Measurements from ENCODE around the gene DNAJB9.
"Not testable (repeated sequence)": the region's sequence is repeated elsewhere in the genome, so short reads cannot be mapped to it uniquely, and the experiment has no call there.

DNAJB9 gene

DNA sequence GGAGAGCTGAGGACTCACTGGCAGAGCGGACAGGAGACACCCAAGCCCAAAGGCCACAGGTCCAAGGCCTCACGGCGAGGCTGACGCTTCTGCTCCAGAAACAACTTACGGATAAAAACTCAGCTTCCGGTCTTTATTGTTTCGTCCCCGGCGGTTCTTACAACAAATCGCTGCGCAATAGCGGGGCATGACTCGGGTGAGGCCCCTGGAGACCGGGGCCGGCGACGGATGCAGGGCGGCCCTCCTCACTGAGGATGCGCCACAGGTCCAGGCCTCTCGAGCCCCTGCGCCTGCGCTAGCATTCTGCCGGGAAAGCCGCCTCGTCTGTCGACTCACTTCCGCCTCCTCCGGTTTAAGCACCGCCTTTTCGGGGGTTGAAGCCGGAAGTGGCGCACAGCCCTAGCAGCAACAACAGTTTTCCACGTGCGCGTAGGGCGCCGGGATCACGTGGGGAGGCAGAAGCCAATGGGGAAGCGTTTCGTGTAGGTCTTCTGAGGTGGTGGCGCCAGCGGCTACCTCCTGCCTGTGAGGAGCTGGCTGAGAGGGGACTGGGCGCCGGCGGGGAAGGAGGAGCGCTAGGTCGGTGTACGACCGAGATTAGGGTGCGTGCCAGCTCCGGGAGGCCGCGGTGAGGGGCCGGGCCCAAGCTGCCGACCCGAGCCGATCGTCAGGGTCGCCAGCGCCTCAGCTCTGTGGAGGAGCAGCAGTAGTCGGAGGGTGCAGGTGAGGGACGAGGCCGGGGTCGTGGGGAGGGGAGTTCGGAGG is at the start of gene DNAJB9, which contains the start of gene THAP5:
TSS of gene DNAJB9 (plus strand) at position 494 of the 765 bp plus-strand sequence. CDS start 1,853 bp downstream, outside the sequence.
TSS of gene THAP5 (minus strand) at position 326 of the 765 bp plus-strand sequence. CDS start at position 189, 137 bp downstream.
- peak; percentile 100 for DNase-seq (ENCODE audit: low spot score)

DNA sequence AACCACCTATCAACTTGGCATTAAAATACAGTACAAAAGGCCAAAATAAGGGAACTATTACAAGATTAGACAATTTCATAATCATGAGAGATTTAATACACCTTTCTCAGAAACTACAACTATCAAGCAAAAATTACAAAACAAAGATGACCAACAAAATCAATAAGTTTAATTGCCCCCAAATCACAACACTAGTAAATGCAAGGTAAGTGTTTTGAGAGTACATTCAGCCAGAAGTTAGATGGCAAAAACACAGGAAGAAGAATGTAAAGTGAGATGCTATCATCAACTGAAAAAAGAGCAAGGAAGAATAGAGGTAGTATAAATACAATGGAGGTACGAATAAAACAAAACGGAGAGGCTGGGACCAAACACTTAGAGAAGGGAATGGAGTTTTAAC is 46.9 kb upstream of the DNAJB9 start:
- DNase-seq (ENCODE audit: low spot score): no peak

DNA sequence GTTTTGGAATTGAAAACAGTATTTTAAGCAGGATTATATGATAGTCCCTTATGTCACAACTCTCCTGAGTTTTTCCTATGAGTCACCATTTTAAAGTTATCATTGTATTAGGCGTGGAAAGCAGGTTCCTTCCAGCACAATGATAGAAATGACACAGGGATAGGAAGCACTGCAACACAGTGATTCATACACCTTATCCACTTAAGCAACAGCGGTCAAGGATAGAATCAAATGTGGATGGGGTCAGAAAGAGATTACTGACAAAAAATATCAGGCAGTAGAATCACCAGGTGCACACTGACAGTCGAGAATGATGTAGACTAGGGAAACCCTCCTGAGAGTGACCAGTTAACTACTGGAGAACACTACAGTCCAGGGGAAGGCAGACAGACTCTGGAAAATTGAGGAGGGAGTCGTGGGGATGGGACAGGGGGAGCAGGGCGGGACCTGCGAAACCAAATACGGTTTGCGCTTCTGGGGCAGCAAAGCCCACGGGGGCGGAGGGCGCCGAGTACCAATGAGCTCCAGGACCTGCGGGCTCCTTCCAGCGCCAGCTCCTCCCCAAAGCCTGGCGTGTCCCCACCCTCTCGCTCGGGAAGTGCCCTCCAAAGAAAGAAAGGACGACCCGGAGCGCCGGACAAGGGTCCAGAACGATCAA is 44.2 kb upstream of the DNAJB9 start:
- DNase-seq (ENCODE audit: low spot score): peak; percentile 82

DNA sequence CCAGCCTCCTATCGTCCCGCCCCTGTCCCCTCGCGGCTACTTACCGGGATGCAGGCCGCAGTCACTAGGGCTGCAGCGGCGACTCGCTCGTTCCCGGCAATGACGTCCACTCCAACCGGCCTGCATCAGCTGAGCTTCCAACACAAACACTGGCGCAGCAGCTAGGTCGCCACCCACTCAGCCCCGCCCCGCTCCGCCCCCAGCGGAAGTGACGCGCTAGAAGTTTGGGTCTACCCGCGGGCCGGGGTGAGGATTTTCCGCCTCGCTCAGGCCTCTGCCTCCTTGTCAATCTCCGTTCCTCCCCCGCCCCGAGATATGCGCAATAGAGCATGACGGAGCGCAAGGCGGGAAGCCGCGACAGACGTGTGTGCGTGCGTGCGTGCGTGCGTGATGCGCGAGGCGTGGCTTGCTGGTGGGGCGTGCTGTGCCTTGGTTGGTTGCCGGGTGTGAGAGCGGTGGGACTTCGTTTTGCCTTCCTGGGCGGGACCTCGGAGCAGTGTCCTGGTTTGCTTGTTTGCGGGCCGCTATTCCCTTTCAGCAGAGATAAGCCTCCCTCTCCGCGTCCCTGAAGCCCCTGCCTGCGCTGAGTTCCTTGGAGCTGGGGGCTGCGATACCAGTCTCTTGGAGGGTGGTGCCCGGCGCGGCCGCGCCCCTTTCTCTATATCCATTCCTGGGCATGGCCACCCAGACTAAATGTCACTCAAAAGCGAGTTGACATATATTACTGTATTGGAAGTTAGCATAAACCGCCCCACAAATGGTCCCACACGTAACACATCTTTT is 43.5 kb upstream of the DNAJB9 start, which contains the start of gene PNPLA8:
TSS of gene PNPLA8 (minus strand) at position 151 of the 783 bp plus-strand sequence. CDS start 10,644 bp downstream, outside the sequence.
- DNase-seq (ENCODE audit: low spot score): peak; percentile 100

DNA sequence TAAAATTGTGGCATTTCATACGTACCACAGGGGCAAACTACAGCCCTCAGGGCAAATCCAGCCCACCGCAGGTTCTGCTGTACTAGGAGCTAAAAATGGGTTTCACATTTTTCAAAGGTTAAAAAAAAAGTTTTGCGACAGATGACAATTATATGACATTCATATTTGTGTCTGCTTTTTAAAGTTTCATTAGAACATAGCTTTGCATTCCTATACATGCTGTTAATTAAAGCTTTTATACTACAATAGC is 43.0 kb upstream of the DNAJB9 start:
- DNase-seq (ENCODE audit: low spot score): no peak

DNA sequence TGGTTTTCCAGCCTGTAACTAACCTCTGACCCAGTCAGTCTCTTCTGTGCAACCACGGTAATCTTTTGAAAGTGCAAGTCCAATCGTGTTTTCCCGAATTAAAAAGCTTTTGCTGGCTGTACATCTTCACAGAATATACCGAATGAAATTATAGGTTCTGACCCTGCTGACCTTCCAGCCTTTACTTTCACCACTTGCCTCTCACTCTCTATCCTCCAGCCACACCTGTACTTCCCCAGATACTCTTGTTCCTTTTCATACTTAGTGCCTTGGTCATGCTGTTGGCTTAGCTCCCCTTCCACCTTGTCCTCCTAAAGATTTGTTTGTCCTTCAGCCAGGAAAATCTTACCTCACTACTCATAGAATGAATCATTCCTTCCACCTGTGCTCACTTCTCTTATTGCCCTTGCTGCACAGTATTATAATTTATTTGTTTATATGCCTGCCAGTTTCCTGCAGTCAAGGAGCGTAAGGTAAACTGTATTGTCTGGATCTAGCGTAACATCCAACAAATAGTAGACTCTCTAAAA is 41.4 kb upstream of the DNAJB9 start:
- DNase-seq (ENCODE audit: low spot score): peak; percentile 86

DNA sequence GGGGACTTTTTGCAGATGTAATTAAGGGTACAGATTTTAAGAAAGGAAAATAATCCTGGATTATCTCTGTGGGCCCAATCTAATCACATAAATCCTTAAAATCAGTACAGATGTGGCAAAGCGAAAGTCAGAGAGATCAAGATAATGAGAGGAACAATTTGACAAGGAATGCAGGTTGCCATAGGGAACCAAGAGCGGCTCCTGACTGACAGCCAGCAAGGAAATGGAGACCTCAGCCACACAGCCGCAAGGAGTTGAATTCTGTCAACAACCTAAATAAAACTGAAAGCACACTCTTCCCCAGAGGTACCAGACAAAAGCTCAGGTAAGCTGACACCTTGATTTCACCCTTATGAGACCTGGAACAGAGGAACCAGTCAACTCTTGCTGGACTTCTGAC is 40.3 kb upstream of the DNAJB9 start:
- peak; percentile 20 for DNase-seq (ENCODE audit: low spot score)

DNA sequence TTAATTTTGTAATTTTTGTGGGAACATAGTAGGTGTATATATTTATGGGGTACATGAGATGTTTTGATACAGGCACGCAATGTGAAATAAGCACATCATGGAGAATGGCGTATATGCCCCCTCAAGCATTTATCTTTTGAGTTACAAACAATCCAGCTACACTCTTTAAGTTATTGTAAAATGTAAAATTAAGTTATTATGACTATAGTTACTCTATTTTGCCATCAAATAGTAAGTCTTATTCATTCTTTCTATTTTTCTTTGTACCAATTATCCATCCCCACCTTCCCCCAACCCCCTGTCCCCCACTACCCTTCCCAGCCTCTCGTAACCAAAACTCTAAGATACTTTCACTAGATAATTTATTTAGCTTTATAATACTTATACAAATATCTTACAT is 36.0 kb upstream of the DNAJB9 start:
- no peak for DNase-seq (ENCODE audit: low spot score)

DNA sequence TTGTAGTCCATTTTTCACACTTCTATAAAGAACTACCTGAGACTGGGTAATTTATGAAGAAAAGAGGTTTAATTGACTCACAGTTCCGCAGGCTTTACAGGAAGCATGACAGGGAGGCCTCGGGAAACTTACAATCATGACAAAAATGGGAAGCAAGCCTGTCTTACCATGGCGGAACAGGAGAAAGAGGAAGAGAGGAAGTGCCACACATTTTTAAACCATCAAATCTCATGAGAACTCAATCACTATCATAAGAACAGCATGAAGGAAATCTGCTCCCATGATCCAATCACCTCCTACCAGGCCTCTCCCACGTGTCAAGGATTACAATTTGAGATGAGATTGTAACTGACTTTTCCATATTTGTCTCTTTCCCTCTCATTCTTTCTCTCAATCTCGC is 34.4 kb upstream of the DNAJB9 start:
- DNase-seq (ENCODE audit: low spot score): no peak

DNA sequence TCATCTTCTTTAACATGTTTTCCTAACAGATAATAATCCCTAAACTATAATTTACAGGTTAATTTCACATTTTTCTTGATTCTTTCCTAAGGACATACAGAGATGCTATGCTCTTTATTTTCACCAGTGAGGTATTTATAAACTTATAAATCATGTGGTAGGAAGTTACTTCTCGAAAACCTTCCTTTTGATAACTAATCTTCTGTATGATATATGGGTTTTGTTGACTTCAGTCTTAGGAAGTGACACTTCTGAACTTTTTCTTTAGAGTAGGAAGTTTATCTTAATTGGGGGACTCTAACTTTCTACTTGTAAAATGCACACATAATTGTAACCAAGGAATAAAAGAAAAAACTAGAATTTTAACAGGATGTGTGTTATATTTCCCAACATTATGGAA is 33.9 kb upstream of the DNAJB9 start:
- no peak for DNase-seq (ENCODE audit: low spot score)

DNA sequence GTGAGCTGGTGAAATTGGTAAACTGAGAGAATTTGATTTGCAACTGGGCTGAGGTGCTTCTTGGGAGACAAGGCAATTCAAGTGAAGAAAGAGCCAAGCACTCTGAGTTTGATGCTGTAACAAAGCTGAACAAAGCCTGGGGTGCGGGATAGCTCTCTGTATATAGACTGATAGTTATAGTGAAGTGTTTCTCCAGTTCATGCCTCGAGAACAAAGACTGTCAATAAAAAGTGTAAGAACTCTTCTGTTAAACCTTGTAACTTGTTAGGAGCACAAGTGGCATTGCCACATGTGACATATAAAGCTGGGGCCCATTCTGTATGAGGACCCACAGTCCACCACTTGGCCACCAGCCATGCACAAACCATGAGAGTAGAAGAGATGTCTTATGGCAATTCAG is 32.4 kb upstream of the DNAJB9 start:
- DNase-seq (ENCODE audit: low spot score): no peak

DNA sequence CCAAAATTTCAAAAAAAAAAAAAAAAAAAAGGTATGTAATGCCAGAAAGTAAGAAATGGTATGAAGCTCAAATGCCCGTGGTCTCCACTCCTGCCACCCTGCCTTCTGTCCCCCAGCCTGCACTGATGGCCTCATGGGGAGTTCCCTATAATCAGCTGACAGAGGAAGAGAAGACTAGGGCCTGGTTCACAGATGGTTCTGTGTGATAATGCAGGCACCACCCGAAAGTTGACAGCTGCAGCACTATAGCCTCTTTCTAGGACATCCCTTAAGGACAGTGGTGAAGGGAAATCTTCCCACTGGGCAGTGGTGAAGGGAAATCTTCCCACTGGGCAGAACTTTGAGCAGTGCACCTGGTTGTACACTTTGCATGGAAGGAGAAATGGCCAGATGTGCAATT is 31.4 kb upstream of the DNAJB9 start:
- DNase-seq (ENCODE audit: low spot score): not testable (repeated sequence)

DNA sequence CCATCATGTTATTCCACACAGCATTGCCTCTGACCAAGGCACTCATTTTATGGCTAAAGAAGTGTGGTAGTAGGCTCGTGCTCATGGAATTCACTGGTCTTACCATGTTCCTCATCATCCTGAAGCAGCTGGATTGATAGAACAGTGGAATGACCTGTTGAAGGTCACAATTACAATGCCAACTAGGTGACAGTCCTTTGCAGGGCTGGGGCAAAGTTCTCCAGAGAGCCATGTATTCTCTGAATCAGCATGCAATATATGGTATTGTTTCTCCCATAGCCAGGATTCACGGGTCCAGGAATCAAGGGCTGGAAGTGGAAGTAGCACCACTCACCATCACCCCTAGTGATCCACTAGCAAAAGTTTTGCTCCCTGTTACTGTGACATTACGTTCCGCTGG is 31.0 kb upstream of the DNAJB9 start:
- not testable (repeated sequence) for DNase-seq (ENCODE audit: low spot score)

DNA sequence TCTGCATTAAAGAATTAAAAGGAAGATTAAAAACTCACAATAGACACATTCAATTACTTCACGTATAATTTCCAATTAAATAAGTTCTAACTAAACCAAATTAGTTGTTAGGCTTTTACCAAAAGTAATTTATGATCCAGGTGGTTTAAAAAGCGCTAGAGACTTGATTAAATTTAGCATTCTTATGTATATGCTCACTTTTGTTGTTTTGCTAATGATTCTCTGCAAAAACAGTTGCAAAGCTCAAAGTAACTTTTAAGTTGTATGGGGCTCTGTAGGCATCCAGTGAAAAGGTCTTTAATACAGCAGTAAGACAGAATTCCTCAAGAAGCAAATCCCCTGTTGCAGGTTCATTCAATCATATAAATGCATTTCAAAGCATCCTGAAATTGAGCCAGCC is 28.2 kb upstream of the DNAJB9 start:
- DNase-seq (ENCODE audit: low spot score): no peak

DNA sequence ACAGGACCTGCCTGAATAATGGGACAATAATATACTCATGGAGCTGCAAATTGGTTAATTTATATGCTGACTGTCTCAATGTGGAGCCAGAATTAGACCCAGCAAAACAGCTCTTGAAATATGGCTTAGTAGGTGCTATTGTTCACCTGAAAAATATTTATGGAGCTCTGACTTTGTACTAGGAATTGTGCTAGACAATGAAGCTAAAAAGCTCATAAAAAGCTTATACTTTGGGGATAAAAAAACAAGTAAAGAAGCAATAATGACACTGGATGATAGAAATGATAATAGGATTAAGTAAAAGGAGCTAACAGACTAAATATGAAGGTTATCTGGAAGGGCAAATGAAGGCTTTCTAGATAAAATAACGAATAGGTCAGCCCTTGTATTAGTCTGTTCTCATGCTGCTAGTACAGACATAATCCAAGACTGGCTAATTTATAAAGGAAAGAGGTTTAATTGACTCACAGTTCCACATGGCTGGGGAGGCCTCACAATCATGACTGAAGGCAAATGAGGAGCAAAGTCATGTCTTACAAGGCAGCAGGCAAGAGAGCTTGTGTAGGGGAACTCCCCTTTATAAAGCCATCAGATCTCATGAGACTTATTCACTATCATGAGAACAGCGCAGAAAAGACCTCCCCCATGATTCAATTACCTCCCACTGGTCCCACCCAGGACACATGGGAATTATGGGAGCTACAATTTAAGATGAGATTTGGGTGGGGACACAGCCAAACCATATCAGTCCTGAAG is 21.4 kb upstream of the DNAJB9 start:
- DNase-seq (ENCODE audit: low spot score): not testable (repeated sequence)

DNA sequence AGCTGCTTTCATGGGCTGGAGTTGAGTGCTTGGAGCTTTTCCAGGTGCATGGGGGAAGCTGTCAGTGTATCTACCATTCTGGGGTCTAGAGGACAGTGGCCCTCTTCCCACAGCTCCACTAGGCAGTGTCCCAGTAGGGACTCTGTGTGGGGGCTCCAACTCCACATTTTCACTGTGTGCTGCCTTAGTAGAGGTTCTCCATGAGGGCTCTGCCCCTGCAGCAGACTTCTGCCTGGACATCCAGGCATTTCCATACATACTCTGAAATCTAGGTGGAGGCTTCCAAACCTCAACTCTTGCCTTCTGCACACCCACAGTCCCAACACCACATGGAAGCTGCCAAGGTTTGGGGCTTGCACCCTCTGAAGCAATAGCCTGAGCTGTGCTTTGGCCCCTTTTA is 13.0 kb upstream of the DNAJB9 start:
- DNase-seq (ENCODE audit: low spot score): not testable (repeated sequence)

DNA sequence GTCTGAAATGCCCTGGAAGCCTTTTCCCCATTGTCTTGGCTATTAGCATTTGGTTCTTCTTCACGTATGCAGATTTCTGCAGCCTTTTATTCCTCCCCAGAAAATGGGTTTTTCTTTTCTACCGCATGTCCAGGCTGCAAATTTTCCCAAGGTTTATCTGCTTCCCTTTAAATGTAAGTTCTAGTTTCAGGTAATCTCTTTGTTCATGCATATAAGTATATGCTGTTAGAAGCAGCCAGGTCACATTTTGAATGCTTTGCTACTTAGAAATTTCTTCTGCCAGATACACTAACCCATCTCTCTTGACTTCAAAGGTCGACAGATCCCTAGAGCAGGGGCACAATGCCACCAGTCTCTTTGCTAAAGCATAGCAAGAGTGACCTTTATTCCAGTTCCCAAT is 12.5 kb upstream of the DNAJB9 start:
- no peak for DNase-seq (ENCODE audit: low spot score)

DNA sequence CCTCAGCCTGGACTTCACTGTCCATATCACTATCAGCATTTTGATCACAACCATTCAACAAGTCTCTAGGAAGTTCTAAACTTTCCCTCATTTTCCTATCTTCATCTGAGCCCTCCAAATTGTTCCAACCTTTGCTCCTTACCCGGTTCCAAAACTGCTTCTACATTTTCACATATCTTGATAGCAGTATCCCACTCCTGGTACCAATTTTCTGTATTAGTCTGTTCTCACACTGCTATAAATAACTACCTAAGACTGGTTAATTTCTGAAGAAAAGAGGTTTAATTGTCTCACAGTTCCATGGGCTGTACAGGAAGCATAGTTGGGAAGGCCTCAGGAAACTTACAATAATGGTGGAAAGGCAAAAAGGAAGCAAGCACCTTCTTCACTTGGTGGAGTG is 12.1 kb upstream of the DNAJB9 start:
- no peak for DNase-seq (ENCODE audit: low spot score)

DNA sequence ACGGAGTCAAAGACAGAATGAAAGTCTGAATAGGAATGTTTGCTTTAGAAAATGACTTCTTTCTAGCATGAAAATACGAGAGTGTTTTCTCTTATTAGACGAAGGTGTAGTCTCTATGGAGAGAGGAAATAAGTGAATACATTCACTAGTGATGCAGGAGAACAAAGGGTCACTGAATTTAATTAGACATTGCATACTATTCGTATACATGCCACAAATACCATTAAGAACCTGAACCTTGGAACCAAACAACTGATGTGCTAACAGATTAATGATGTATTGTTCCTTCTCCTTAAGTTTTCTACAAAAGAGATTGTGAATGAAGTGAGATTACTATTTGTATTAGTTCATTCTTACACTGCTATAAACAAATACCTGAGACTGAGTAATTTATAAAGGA is 10.4 kb upstream of the DNAJB9 start:
- no peak for DNase-seq (ENCODE audit: low spot score)

DNA sequence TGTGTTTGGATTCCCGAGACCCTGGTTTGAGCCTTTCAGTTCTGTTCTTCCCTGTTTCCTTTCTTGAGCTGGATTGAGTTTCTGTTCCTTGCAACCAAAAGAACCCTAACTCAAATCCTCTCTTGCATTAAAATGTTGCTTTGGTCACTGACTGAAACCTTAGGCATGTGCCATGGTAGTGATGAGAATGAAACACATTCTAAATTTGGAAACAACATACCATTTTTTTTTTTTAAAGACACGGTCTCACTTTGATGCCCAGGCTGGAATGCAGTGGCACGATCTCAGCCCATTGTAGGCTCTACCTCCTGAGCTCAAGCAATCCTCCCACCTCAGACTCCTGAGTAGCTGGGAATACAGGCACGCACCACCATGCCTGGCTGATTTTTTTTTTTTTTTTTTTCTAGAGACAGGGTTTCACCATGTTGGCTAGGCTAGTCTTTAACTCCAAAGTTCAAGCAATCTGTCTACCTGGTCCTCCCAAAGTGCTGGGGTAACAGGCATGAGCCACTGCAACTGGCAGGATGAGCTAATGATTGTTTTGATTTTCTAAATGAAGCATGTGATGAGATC is 8.5 kb upstream of the DNAJB9 start:
- peak; percentile 55 for DNase-seq (ENCODE audit: low spot score)

DNA sequence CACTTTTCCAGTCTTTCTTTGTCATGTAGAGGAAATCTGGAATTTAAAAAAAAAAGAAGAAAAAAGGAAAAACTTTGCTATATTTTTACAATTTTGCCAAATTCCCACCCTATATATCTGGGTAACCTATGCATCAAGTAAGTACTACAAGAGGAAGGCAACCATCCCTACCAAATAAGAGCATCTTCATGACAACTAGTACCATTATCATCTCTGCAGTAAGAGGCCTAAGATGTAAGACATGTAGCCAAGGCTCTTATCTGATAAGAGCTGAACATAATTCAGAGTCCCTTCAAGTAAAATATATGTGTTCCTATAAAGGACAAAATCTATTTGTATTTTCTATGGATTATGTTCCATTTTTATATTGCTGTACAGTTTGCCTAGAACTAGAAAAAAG is 3.7 kb upstream of the DNAJB9 start:
- DNase-seq (ENCODE audit: low spot score): no peak
